OCI-LY1 (cell line): Measurements from ENCODE around the gene FBXO47.

ENCODE experiments used
- EZH2 ChIP-seq: fragments of 200-600 bp; sonication (generic), shearing (Covaris generic); IDR thresholded peaks from 2 replicates; pipeline ENCODE4 v1.8.0; 2017; ENCODE audit warnings: borderline replicate concordance, mixed run types, mild to moderate bottlenecking, antibody characterized with exemption, low read length, moderate library complexity, mixed read lengths
- TF ChIP-seq, protein P1 (sequence below): fragments of 200-600 bp; sonication (generic), shearing (Covaris generic); IDR thresholded peaks from 2 replicates; pipeline ENCODE4 v1.5.1; 2017; ENCODE audit warnings: mild to moderate bottlenecking, antibody characterized with exemption, low read length, moderate library complexity, mixed read lengths

DNA sequence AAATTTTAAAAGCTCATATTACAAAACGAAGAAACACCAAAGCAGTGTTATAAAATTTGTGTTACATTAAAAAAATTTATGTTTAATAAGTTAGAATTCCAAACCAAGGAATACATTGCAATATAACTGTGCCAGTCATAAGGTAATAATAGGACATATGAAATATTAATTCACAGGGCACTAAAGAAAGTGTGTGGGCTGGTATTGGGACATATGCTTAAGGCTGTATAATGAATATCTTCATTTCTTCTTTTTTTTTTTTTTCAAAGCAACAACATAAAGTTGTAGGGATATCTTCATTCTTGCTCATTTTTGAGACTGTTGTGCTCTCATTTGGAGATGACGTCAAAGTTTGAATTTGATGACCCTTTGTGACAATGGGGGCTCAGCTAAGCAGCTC lies 17.5 kb upstream of the FBXO47 start:
- TF ChIP-seq, protein P1, sequence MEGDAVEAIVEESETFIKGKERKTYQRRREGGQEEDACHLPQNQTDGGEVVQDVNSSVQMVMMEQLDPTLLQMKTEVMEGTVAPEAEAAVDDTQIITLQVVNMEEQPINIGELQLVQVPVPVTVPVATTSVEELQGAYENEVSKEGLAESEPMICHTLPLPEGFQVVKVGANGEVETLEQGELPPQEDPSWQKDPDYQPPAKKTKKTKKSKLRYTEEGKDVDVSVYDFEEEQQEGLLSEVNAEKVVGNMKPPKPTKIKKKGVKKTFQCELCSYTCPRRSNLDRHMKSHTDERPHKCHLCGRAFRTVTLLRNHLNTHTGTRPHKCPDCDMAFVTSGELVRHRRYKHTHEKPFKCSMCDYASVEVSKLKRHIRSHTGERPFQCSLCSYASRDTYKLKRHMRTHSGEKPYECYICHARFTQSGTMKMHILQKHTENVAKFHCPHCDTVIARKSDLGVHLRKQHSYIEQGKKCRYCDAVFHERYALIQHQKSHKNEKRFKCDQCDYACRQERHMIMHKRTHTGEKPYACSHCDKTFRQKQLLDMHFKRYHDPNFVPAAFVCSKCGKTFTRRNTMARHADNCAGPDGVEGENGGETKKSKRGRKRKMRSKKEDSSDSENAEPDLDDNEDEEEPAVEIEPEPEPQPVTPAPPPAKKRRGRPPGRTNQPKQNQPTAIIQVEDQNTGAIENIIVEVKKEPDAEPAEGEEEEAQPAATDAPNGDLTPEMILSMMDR, result no peak
- TF ChIP-seq EZH2, result no peak
